NCI-H748 (cell line): ENCODE measurements around the gene TRPM3.
A peak's percentile ranks its signal among the peaks of the same experiment; 100 is the strongest.

Experiments
- DNase-seq: peaks from one replicate; lab custom pipeline; 2025; ENCODE audit not compliant: unreplicated experiment; lab: John Stamatoyannopoulos, UW

TRPM3 gene

DNA sequence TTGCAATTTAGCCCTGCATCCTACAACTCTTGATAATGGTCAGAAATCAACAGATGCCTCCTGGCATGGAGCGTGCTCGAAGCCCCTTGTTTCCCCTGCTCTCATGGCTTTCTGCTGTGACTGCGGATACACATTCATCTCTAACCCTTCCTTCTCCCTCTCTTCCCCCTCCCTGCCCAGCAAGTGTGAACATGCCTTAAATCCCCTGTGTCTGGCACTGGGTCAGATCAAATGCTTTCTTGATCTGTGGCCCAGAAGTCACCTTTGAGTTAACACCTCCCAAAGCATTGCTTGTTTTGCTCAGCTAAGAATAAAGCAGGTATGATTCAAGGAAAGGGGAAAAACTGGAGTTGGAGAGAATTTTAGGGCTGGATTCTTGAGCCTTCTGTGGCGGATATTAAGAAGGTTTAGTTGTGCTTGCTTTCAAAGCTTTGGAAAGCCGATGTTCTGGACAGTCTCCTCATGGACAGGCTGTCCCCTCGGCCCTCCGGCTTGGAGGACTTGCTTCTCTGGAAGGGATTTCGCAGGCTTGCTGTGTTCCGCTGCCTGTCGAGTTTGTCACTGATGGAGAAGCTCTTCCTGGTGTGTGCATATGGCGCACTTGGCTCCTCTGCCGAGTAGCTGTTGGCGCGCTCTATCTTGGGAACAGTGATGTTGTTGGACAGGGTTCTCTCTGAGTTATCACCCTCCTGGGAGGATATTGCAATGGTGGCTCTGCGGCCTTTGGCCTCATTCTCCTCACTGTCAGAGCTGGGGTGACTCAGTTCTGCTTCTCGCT lies 585.7 kb downstream of the TRPM3 start:
- DNase-seq: no peak

DNA sequence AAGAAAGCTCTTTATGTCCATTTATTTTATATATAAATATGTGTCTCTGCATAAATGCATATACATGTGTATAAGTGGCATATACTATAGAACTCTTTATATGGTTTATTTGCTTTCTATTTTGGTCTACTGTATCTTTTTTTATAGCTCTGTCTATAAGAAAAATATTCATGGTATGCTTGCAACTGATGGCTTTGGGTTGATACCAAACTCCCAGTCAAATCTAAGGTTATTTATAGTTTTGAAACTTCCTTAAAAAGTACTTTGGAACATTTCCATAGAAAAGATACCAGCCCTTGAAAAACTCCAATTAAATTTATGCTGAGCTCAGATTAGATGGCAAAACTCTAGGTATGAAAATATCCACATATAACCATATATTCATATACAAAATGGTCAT lies 587.0 kb downstream of the TRPM3 start:
- DNase-seq: no peak

- no peak for DNase-seq
These were observed 587.4 kb downstream of the TRPM3 start for GRCh38 chr9:70534061-70534460.

DNA sequence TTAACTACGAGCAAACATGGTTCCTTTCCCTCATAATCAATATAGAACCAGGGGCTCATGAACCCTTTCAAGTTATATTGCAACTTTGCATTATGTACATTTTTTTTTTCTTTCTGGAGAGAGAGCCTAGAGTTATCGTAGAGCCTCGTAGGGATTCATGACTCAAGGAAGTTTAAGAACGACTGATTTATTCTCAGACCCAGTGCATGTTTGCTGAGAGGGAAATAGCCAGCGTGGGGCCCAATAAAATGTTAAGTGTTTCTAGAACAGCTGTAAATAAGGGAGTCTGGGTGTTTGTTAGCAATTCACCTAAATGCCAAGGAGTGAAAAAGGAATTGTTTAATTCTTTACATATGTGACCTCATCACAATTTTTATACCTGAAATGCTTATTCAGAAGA lies 587.9 kb downstream of the TRPM3 start:
- no peak for DNase-seq

DNA sequence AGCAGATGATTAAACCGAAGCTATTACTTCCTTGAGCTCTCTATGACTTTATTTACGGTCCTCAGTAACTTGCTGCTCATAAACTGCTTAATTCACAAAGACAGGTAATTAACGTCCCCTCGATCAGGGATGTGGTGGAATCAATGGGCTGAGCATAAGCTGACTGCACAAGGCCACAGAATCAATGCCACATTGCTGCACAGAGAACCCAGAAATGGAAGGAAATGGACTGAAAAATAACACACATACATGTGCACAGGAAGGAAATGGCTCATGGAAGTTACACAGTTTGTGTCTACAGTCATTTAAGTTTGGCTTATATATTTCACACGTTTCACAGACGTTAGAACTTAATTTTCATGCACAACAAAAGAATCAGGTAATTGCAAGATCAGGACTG lies 588.7 kb downstream of the TRPM3 start:
- DNase-seq: no peak

- DNase-seq: no peak
These were observed 590.1 kb downstream of the TRPM3 start for GRCh38 chr9:70531311-70531710.

GRCh38 chr9:70530716-70531115 lies 590.7 kb downstream of the TRPM3 start:
- DNase-seq: no peak

GRCh38 chr9:70529833-70530232 lies 591.6 kb downstream of the TRPM3 start:
- no peak for DNase-seq

- DNase-seq: no peak
These were observed 592.0 kb downstream of the TRPM3 start for GRCh38 chr9:70529377-70529776.

GRCh38 chr9:70526902-70527301 lies 594.5 kb downstream of the TRPM3 start:
- no peak for DNase-seq

- DNase-seq: no peak
These were observed 595.9 kb downstream of the TRPM3 start for GRCh38 chr9:70525519-70525918.

DNA sequence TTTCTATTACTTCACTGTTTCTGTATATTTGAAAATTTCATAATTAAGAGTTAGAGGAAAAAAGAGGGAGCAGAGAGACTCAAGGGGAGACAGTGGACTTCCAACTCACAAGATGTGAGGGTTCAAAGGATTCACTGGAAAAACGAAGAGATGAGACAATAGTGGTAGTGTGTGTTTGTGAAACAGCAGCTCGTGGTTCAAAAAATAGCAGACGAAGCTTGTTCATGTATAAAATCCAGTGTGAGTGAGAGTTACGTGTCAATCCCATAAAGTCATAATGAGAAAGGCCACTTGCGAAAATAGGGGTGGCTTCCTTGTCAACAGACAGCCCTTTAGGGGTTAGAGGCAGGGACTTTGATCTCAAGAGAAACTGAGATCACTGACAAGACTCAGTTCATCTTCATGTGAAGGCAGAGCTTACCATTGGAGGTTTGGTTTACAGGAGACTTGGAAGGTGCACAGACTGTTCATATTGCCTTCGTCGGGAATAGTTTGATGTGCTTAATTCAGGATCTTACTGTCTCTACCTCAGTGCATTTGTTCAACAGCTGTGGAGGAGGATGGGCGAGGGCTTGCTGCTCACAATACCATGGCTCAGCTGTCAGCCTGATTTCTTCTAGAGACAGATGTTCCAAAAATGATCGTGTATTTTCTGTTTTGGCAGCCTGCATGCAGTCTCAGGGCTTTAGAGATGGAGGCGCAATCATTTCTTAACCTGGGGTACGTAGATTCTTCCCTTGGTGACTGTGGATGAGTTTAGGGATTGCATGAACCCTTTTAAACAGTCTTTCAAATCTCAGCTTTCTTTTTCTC lies 601.3 kb downstream of the TRPM3 start:
- no peak for DNase-seq

- no peak for DNase-seq
These were observed 603.4 kb downstream of the TRPM3 start for GRCh38 chr9:70517926-70518610.

DNA sequence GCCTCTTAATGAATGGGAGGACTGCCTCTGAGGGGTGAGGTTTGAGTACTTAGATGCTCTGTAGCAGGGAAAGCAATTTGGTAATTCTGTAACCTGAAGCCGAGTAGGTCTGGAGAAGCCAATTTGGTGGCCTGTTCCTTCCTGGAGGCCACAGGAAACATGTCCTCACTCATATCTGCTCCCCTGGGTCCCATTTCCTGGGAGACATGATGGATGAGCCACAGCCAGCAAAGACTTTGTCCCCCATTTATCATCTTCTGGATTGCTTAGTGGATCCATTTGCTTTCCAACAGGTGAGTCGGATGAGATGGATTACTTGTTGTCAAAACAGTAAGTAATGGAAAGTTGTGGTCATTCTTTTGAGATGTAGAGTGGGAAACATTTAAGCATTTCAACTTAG lies 607.1 kb downstream of the TRPM3 start:
- no peak for DNase-seq

DNA sequence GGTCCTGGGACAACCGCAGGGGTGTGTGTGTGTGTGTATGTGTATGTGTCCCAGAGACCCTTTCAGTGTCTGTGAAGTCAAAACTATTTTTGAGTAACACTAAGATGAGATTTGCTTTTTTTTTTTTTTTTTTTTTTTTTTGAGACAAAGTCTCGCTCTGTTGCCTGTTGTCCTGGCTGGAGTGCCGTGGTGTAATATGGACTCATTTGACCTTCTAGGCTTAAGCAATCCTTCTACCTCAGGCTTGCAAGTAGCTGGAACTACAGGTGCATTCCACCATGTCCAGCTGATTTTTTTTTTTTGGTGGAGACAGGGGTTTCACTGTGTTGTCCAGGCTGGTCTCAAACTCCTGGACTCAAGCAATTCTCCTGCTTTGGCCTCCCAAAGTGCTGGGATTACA lies 609.6 kb downstream of the TRPM3 start:
- DNase-seq: no peak

- peak; percentile 45 for DNase-seq
These were observed 611.2 kb downstream of the TRPM3 start for GRCh38 chr9:70510157-70510770.

DNA sequence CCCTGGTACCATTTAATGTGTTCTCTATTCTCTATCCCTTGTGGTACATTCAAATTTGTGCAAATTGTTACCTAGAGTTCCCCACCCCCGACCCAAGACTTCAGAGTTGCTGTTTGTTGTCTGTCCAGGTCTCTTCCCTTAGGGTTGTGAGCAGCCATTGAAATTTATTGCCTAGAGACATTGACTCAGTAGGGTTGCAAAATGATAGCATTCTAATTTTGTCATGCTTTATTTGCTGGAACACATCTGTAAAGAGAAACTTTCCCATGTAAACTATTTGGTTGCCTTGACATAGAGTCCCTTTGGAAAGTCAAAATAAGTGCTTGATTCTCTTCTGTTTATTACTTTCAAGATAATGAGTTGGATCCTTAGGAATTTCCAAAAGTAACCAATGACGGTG lies 615.3 kb downstream of the TRPM3 start:
- DNase-seq: no peak

GRCh38 chr9:70504834-70505233 lies 616.6 kb downstream of the TRPM3 start:
- DNase-seq: no peak

GRCh38 chr9:70502690-70503089 lies 618.7 kb downstream of the TRPM3 start:
- DNase-seq: no peak

GRCh38 chr9:70500793-70501192 lies 620.6 kb downstream of the TRPM3 start:
- no peak for DNase-seq

GRCh38 chr9:70499621-70500020 lies 621.8 kb downstream of the TRPM3 start:
- no peak for DNase-seq
